Fibroblast of skin of back (primary cell): ENCODE measurements around the gene SHBG. TPM values are rescaled to one million over a fixed set of nuclear protein-coding genes. Genes with fewer than 3 reads are reported as not detected.
A peak's percentile ranks its signal among the peaks of the same experiment; 100 is the strongest.
"Not testable (repeated sequence)": the region's sequence is repeated elsewhere in the genome, so short reads cannot be mapped to it uniquely, and the experiment has no call there.

Experiments used
- DNase-seq: peaks from one replicate; pipeline ENCODE4 v3.0.0-alpha.2; 2013
- polyA plus RNA-seq, 2 experiments: library from polyadenylated mRNA; unstranded; fragments of 120-200 nt; gene quantifications; one replicate each; pipeline ENCODE4 v1.2.1, GENCODE V29; 2013; ENCODE audit not compliant: insufficient read length in 2 of 2

The SHBG gene, protein sequence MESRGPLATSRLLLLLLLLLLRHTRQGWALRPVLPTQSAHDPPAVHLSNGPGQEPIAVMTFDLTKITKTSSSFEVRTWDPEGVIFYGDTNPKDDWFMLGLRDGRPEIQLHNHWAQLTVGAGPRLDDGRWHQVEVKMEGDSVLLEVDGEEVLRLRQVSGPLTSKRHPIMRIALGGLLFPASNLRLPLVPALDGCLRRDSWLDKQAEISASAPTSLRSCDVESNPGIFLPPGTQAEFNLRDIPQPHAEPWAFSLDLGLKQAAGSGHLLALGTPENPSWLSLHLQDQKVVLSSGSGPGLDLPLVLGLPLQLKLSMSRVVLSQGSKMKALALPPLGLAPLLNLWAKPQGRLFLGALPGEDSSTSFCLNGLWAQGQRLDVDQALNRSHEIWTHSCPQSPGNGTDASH
- 0.28 TPM for polyA plus RNA-seq (2013, experiment 1 of 2; ENCODE audit: insufficient read length)
- 0.43 TPM for polyA plus RNA-seq (2013, experiment 2 of 2; ENCODE audit: insufficient read length)

DNA sequence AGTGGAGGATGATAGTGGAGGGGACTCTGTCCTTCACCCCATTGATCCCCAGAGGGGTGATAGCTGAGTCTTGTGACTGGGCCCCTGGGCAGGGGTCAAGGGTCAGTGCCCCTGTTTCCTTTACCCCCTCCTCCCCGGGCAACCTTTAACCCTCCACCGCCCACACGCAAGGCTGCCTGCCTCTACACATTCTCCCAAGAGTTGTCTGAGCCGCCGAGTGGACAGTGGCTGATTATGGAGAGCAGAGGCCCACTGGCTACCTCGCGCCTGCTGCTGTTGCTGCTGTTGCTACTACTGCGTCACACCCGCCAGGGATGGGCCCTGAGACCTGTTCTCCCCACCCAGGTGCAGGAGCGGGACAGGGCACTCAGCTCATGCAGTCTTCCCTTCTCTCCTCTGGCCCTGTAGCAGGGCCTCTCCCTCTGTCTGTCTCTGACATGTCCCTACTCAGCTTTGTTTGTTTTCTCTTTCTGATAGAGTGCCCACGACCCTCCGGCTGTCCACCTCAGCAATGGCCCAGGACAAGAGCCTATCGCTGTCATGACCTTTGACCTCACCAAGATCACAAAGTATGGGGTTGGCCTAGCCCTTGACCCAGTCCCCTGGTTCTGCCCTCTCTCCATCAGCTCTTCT, at the start of gene SHBG:
SHBG (plus strand) TSS at position 197 of the 633 bp plus-strand sequence; CDS start at position 235, 38 bp downstream.
- DNase-seq = no peak

DNA sequence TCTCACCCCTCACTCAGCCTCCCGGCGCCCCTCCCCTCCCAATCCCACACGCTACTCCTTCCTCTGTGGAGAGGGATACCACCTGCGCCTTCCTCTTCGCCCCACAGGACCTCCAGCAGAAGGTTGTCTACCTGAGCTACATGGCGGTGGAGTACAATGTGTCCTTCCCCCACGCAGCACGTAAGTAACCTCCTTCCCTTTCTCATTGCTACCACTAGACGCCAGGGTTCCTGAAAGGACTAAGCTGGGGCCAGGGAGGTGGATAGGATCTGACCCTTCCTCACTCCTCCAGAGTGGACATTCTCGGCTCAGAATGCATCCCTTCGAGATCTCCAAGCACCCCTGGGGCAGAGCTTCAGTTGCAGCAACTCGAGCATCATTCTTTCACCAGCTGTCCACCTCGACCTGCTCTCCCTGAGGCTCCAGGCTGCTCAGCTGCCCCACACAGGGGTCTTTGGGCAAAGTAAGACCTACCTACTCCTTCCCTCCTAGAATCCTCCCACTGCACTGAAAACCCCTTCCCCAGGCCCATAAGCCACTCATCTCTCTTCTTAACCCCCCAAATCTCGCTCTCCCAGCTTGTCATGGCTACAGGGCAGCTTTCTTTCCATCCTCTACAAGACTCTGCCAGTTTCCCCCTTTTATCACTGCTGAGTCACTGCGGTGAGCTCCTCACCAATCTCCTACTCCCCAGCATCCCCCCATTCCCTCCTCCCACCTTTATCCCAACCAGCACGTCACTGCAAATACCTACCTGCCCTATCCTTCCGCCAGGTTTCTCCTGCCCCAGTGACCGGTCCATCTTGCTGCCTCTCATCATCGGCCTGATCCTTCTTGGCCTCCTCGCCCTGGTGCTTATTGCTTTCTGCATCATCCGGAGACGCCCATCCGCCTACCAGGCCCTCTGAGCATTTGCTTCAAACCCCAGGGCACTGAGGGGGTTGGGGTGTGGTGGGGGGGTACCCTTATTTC, 49.0 kb upstream of the SHBG start:
- DNase-seq = no peak

DNA sequence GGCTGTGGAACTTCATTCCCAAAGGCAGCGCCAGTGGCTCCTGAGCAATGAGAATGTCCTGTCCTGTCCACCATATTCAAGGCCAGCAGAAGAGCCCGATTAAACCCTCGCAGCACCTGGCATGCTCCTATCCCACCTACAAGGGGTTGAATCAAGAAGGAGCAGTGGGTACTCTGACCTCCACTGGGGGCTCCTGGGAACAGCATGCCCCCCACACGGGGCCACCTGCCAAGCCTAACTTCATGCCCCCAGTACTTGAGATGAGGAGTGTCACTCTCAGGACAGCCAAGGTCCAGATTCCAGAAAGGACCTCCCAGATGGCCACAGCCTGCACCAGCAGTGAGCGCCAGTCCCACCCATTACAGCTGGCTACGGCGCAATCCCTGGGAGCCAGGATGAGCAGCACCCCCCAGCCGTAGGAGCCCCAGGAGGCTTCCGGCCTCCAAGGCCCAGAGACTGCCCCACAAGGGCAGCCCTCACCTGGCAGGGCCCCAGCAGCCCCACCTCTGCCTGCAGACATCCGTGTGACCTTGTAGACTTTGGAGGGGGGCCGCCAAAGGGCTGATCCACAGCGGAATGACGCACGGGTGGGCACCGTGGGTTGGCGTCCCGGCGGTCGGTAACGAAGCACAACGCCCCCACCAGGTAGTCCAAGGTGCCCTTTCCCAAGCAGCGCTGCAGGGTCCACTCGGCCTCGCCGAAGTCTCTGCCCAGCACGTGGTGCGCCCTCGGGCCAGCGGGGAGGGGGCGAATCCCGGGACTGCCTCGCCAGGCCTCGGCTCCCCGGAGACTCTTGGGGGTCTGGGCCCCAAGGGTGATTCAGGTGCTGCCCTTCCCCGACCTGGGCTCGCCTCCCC, 47.3 kb upstream of the SHBG start:
- DNase-seq = no peak

DNA sequence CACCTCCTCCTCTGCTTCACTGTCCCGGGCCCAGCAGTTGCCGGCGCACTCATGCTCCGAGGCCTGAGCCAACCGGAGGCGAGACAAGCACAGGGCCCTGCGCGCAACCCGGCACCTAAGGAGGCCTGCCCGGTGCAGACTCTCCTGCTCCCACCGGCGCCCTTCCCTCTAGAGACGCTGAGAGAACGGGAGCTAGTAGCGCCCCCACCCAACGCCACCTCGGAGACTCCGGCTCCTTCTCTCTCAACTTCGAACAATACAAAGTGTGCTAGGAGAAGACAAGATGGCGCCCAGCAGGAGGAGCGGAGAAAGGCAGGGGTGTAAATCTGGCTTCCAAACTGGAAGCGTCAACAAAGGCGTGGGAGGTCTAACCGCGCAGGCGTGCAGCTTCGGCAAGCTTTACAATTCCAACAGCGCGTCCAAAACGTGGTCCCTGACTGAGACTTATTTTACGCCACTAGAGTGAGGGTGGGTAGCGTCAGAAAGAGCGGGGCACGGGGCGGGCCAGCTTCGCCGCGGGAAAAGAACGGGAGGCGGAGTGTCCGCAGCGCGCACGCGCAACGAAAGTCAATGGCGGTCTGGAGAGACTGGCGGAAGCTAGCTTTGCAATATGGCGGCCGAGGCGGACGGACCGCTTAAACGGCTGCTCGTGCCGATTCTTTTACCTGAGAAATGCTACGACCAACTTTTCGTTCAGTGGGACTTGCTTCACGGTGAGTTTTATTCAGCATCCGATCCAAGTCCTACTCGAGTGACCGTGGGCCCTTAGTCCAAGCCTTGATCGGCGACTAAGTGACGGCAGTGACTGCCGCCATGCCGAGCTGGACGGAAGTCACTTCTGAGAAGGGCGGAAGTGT, 46.5 kb upstream of the SHBG start, which contains the start of gene MPDU1:
MPDU1 (plus strand) TSS at position 600 of the 857 bp plus-strand sequence; CDS start at position 611, 11 bp downstream.
- DNase-seq = peak; percentile 98

DNA sequence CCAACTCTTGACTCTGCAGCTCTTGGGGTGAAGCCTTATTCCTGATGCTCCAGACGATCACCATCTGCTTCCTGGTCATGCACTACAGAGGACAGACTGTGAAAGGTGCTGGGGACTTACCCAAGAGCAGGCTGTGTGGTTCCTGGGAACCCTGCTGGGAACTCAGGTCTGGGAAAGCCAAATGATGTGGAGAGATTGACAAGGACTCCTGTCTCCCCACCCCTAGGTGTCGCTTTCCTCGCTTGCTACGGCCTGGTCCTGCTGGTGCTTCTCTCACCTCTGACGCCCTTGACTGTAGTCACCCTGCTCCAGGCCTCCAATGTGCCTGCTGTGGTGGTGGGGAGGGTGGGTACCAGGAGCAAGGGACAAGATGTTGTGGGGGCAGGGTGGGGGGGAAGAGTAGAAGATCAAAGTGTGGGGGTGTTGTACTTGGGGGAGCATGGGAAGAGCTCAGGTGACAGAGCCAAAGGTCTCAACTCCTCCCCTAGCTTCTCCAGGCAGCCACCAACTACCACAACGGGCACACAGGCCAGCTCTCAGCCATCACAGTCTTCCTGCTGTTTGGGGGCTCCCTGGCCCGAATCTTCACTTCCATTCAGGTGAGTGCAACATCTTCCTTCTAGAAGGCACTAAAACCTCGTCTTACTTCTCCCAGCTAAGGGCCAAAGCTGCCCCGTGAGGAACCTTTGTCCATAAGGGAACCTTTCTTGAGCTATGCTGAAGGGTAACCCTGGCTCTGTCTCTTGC, 43.1 kb upstream of the SHBG start:
- DNase-seq = peak; percentile 18

DNA sequence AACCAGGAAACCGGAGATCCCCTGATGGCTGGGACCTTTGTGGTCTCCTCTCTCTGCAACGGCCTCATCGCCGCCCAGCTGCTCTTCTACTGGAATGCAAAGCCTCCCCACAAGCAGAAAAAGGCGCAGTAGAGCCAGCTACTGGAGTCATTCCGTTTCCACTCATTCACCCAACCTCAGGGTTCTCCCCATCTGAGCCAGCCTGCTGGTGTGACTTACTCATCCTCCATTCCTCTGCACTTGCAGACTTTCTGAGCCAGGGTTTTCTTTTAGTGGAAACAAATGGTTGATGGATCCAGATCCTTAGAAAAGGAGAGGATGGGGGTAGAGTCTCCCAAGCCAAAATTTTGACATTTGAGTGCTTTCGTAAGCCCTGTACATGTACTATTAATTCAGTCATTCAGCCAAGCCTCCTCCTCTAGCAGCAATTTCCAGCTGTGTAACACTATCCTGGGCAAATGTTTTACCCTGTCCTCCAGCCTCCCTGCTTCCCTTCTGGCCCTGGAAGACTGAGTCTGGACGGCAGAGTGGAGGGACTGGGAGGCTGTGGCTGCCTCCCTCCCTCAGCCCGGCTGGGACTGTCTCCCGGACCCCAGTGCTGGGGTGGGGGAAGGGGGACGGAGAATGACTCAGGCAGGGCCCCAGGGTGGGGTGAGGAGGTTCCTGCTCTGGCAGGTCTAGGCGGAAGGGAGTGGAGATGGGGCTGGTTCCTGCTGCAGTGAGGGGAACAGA, 42.3 kb upstream of the SHBG start:
- DNase-seq = peak; percentile 86

DNA sequence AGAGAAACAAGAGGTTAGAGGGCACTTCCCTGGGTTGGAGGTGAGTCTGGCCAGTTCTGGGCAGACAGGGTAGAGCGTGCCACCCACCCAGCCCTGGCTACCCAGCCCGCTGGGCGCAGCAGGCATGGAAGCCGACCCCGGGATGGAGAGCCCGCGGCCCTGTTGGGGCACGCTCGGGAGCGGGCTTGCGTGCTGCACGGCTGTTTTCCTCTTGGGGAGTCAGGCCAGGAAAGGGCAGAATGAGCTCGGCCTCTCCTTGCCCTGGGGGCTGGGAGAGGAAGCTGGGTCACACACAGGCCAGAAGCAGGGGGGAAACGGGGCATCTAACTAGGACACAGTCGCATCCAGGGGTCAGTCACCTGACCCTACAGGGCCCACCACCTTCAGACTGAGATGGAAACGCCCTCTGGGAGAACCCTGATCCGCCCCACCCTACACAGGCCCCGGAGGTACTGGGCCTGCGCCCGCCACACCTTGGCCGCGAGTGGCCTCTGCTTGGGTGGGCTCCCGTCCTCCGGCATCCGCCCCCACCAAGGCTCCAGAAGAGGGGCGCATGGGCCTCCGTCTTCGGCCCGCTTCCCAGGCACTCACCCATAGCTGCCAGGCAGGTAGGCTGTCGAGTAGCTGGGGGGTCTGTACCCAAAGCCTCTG, 41.3 kb upstream of the SHBG start:
- DNase-seq = no peak

DNA sequence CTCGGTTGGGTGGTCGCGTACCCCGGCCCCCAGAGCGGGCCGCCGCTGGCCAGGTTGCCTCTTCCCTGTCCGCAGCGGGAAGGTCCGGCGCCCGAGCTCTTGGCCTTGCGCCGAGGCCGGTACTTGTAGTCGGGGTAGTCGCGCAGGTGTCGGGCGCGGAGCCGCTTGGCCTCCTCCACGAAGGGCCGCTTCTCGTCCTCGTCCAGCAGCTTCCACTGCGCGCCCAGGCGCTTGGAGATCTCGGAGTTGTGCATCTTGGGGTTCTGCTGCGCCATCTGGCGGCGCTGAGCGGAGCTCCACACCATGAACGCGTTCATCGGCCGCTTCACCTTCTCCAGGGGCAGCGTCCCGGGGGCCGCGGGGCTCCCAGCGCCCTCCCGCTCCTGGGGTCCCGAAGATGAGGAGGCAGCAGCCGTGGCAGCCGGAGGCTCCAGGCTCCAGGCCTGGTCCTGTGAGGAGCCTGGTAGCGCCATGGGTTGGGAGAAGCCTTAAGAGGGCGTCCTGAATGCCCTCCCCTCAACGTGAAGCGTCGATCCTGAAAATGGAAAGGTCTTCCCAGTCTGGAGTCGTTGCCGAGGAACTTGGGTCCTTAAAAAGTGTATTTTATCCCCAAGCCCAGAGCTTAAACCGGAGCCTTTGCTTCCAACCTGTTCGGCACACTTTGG, 40.6 kb upstream of the SHBG start:
- peak; percentile 79 for DNase-seq

DNA sequence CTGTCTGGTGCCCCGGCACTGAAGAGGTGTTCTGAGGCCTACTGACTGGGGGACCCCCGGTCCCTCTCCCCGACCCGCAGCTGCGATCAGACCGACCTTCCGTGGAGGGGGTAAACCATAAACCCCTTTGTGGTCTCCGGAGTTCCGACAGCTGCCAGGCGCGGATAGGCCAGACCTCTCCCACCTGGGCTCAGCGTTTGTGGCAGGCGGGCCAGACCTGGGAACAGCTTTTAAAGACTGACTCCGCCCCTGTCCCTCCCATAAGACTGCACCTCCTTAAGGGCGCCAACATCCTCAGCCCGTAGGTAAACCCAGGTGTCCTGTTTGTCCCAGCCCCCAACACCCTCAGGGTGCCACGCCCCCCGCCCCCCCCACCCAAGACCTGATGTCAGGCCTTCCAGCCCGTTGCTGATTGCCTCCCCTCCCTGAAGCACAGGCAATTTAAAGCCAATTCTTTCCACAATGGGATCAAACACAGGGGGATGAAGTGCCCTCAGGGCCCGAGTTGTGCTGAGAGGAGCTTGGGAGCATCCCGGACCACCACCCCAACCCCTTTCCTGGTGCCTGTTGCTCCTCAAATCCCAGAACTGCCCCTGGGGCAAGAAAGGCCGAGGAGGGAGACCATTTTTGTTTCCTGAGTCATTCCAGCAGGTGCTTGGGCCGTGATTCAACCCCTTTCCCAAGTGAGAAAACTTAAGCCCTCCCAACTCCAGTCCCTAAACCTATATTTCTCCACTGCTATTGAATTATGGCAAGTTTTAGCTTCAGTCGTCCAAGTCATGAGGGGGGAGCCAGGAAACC, 39.8 kb upstream of the SHBG start, which contains the start of gene SOX15:
SOX15 (minus strand) TSS at position 204 of the 801 bp plus-strand sequence. CDS start 418 bp downstream, outside the sequence.
- DNase-seq = peak; percentile 28

DNA sequence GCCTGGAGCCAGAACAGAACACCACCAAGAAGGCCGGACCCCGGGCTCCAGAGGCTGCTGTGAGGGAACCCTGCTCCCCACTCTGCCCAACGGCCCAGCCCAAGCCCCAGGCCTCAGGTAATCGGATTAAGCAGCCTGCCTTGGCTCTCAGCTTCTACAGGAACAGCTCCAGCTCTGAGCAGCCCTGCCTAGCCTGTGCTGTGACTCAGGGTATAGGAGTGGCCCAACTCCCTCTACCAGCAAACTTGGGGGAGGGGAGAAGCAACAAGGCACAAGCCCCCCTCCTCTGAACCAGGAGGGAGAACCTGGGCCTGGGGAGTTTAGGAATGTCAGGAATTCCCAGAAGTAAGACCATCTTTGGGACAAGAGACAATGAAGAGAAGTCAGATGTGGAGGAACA, 39.2 kb upstream of the SHBG start:
- DNase-seq = peak; percentile 63

DNA sequence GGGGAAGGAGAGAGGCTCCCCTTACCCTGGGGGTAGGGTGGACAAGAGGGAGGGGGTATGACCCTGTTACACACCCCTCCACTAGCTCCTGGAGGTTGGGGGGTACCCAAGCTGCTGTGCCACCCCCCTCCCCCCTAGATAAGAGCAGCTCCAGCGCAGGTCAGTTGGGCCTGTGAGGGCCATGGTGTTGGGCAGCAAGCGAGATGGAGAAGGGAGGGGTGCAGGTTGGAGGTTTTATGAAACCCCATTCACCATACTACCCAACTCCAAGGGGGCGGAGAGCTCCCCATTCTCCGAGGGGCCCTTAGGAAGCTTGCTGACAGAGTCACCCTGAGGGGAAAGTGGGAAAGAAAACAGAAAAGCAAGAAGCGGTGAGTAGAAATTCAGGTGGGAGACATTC, 38.3 kb upstream of the SHBG start:
- DNase-seq = no peak

DNA sequence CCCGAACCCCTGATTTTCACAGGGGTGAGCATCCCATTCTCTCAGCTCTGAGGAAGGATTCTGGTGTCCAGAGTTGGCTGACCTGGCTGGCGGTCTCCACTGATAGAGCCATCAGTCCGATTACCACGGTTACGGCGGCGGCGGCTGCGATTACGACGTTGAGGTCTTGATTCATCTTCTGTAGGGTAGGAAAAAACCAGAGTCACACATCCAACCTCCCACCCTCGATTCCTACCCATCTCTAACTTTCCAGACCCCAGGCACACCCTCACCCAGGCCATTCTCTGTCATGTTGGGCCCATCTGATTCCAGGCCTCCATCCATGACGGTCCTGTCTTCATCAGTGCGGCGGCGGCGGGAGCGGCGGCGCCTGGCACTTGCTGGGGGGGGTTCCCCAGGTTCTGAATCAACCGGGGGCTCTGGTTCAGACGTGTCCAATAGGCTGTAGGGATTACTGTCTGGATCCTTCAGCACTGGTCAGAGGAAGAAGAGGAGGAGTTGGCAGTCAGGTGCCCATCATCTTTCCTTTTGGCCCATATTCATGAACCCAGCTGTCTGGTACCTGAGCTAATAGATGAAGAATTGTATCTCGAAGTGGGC, 37.4 kb upstream of the SHBG start:
- no peak for DNase-seq

DNA sequence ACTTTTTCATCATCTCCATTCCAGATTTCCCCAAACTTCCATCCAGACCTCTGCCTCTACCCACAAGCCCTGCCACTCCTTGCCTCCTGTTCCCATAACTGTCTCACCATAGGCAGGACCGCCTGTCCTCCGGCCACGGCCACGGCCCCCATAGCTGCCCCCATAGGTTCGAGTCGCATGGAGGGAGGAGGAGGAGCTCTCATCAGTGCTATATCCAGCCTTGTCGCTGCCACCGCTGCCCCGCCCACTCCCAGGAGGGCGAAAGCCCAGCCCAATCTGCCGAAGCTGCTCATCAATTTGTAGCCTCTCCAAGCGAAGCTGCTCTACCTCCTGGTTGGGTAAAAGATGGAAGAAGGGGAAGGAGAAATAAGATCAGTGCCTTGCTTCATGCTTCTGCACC, 36.6 kb upstream of the SHBG start:
- no peak for DNase-seq

DNA sequence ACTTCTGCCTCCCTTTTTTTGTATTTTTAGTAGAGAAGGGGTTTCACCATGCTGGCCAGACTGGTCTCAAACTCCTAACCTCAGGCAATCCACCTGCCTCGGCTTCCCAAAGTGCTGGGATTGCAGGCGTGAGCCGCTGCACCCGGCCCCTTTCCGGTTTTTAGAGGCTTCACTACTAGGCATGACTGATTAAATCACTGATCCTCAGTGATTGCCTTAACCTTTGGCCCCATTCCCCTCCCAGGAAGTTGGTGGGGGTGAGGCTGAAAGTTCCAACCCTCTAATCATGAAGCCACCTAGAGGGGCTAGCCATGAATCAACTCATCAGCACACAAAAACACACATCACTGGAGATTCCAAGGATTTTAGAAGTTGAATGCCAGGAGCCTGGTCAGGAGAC, 32.4 kb upstream of the SHBG start:
- DNase-seq = not testable (repeated sequence)

DNA sequence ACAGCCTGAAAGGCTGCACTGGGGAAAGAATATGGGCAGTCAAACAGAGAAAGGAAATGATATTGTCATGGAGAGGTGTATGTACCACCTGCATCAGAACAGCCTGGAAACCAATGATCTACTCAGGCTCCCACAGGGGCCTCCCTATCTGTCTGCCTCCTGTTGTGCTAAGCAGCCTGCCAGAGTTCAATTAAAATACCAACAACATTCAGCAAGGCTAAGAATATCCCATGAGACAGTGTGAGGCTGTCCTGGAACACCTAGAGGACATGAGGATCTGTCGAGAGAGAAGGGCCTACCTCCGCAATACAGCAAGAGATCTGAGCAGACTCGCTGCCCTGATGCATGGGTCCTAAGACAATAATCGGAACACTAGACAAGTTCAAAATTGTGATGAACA, 23.7 kb upstream of the SHBG start:
- DNase-seq = no peak

DNA sequence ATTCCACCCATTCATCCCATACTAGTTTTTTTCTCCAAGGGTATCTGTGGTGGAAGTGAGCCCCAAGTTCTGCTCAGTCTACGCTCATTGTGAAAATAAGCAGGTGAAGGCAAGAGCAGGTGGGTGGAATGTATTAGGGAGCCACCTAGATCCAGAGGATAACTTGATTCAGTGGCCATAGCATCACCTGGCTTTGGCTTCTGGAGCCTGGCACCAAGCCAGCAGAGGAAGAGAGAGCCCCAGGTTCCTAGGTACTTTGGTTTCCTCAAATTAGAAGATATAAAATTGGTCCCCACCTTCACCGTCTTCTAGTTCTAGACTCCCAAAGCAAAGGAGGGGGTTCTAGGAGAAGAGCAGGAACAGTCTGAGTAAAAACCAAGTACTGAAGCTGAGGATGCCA, 19.3 kb upstream of the SHBG start:
- DNase-seq = no peak
